Medulla oblongata (tissue), 1 donor: ENCODE data around the gene BMPR1A.
A peak's percentile ranks its signal among the peaks of the same experiment; 100 is the strongest.

Source experiments
- DNase-seq: peaks from one replicate; pipeline ENCODE4 v3.0.0-alpha.2; 2015; ENCODE audit errors: extremely low spot score

The BMPR1A gene

DNA sequence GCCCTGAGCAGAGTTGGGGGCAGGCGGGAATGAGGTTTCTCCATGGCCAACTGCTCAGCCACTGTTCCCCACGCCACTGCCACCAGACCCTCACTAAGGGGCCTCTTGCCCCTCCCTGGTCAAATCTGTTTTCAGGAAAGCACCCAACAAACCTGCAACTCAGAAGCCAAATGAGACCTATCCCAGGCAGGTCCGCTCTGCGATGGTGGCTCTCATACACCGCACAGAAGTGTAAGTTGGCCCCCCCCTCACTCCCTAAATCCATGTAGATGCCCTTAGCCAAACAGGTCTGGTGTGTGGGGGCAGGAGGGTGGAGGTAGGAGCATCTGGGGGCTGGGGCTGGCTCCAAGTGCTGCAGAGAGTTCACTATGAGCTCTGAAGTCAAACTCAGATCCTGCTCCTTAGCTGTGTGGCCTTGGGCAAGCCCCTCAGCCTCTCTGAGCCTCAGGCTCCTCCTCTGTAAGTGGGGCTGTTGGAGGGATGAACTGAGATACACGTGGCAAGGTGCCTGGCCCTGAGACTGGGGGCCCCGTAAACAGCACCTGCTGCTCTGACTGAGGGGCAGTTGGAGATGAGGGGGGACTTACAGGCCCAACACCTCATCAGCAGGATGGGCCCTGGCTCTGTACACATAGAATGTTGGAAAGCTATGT, 199.9 kb downstream of the BMPR1A start:
- DNase-seq: no peak

- no peak for DNase-seq
Measured at GRCh38 chr10:86956848-86957448, 200.5 kb downstream of the BMPR1A start.

DNA sequence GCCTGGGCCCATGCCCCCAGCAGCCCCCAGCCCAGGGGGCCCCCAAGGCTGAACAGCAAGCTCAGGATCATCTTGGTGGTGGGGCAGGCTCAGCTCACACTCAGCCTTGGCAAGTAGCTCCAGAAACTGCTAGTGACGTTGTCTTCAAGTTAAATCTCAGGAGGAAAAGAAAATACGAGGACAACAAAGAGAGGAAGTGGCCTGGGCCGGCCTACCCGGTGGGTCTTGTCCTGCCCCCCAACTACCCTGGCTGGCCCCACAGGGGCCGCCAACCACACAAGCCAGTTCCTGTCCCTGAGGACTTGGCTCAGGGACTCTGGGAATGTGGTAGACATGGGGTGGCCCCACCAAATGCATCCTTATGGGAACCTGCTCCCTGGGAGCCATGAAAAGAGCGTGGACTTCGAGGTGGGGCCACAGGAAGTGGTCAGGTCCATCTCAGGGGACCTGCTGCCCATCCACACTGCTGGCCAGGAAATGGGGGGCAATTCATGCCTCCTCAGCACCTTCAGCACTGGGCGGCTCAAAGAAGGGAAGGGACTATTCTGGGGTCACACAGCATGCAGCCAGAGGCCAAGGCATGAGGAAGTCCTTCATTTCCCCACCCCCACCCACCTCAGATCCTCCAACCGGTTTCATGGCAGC, 201.2 kb downstream of the BMPR1A start, which contains the start of gene MMRN2:
Gene MMRN2, minus strand, starts transcription at position 145 of the 645 bp plus-strand sequence. Its CDS starts 74 bp downstream, at position 71.
- DNase-seq: no peak

DNA sequence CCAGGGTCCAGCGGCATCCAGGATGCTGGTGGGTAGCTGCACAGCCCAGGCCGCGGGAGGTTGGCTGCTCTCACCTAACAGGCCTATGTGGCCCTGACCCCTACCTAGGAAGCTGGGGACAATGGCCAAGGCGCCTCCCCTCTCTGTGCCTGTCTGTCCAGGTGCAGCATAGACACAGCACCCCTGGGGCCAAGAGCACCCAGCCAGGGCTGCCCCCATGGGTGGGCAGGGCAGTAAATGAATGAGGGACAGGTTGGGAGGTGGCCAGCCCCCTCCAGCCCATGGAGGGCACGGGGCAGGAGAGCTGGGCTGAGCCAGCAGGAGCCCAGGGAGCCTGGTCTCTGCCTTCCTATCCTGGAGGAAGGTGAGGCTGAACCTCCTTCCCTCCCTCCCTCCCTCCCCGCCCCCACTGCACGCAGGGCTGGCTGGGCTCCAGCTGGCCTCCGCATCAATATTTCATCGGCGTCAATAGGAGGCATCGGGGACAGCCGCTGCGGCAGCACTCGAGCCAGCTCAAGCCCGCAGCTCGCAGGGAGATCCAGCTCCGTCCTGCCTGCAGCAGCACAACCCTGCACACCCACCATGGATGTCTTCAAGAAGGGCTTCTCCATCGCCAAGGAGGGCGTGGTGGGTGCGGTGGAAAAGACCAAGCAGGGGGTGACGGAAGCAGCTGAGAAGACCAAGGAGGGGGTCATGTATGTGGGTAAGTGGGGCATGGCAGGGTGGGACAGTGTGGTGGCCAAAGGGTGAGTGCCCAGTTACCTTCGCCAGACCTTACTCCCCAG, 201.9 kb downstream of the BMPR1A start, which contains the start of gene SNCG:
Gene SNCG, plus strand, starts transcription at position 484 of the 785 bp plus-strand sequence. Its CDS starts 99 bp downstream, at position 583.
- DNase-seq: no peak

DNA sequence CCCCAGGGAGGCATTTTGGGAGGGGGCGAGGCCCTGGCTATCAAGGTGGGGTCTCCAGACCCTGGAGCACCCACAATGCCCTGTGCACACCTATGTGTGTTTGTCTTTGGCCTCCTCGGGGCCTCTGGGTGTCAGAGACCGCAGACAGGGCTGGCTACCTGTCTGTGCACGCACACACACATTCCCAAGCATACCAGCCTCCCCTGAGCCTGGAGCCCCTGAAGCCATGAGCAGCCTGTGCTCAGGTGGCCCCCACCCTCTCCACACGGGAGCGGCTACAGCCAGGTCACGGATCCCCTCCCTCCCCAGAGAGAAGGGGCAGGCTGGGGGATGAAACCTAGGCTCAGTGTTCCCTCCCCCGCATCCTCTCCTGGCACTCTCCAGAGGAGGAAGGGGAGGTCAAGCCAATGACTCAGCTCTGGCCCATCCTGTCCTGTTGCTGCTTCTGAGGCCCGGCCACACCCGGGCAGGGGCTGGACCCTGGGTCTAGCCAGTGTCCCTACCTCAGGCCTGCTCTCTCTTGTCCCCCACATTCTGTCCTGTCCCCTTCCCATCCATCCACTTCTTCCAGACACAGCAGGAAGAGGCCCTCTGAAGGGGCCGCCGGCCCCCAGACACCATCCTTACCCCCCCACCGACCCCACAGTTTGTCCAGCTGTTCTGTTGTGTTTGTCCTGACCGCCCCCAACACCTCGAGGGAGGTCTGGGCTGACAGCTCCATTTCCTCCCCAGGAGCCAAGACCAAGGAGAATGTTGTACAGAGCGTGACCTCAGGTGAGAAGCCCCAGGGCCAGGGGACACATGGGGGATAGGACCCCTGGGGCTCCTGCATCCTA, 202.7 kb downstream of the BMPR1A start:
- DNase-seq: no peak

DNA sequence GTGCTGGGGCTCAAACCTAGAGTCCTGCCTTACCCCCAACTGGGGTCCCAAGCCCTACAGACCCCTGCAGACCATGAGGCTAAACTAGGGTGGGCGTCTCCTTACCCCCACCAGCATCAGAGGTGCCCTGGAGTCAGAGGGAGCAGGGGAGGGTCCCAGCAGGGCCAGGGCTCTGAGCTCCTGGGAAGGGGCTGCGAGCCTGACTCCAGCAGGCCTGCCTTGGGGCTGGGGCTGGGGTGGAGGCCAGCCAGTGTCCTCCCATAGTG, 203.3 kb downstream of the BMPR1A start:
- DNase-seq: no peak

GRCh38 chr10:86960003-86960862, 203.8 kb downstream of the BMPR1A start:
- DNase-seq: peak; percentile 43

- DNase-seq: no peak
Measured at GRCh38 chr10:86960863-86961434, 204.5 kb downstream of the BMPR1A start.

GRCh38 chr10:86961481-86962091, 205.2 kb downstream of the BMPR1A start:
- no peak for DNase-seq

- no peak for DNase-seq
Measured at GRCh38 chr10:86962136-86962980, 205.9 kb downstream of the BMPR1A start.

GRCh38 chr10:86962981-86963310, 206.5 kb downstream of the BMPR1A start:
- DNase-seq: no peak

DNA sequence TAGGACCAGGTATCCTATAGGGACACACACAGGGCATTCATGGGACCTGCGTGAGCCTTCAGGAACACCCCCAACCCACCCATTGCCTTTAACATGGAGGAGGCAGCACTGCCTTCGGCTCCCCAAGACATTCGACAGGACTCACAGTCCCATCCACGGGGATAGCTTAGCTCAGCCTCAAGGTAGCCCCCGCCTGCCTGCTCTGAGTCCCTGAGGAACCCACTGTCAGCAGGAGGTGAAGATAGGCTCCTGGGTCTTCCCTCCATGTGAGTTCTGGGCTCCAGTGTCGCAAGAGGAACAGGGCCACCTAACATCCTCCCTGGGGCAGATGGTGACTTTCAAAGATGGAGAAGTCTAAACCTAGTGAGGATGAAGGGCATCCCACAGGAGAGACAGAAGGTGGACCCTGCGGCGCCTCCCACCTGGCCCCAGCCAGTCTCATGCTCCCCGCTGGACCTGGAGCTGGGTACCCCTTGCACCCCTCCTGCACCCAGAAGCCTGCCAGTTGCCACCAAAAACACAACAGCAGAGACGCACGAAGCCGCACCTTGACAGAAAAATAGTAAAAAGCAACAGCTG, 207.0 kb downstream of the BMPR1A start:
- DNase-seq: no peak

DNA sequence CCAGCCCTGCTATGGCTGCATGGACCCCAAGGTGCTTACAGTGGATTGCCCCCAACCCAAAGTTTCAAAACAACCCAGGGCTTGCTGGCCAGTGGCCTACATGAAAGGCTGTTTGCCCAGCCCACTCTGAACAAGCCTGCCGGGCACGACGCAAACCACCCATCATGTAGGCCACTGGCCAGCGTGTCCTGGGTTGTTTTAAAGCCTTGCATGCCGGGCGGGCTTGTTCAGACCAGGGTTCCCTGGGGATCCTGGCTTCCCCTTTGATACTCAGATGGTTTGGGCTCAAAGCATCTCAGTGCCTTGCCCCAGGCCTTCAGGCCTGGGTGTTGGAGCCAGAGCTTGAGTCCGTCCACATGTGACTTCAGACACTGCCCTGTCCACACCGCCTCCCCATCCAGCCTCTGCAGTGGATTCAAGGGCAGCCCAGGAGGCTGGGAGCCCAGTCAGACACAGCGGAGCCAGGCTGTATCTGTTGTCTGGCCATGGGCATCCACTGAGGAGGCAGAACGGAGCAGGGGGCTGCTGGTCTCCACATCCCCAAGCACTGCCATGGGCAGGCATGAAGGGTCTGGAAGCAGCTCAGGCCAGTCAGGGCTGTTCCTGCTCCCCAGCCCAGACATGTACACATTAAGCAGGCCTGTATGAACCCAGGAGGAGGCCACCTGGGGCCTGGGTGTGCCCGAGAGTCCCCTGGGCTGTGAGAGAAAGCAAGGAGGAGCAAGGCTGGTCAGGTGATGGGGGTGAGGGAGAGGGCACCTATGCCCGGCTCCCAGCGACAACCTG, 207.8 kb downstream of the BMPR1A start:
- no peak for DNase-seq

DNA sequence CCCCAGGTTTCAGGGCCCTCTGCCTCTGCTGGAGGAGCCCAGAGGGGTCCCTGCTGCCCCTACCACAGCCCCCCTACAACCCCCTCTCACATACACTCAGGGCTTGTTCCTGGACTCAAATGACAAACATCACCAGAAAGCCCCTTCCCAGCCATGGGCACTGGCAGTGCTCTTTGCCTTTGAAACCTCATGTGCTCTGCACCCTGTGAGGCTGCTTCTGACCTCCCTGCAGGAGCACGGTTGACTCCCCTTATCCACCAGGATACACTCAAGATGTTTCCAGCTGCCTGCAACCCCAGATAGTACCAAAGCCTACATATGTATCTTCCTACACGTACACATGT, 208.4 kb downstream of the BMPR1A start:
- DNase-seq: no peak

DNA sequence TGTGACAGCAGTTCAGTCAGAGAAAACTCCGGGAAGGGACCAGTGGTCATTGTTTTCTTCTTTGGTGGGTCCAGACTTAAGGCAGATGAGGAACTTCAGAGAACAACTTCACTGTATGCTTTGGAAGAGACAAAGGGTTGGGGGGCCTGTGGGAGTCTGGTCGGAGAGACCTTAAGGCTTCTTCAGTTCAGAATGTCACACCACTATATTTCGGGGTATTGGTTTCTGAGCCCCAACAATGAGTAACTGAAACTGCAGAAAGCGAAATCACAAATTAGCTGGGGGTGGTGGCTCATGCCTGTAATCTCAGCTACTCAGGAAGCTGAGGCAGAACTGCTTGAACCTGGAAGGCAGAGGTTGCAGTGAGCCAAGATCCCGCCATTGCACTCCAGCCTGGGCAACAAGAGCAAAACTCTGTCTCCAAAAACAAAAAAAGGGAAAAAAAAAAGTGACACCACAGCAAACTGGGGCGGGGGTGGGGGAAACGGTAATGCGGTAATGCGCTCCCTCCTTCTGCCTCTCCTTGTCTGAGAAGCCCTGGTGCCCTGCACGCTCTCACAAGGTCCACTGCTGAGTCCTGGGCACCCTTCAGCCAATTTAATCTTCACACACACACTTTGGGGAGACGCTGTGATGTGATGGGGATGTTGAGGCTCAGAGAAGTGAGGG, 209.7 kb downstream of the BMPR1A start:
- no peak for DNase-seq

DNA sequence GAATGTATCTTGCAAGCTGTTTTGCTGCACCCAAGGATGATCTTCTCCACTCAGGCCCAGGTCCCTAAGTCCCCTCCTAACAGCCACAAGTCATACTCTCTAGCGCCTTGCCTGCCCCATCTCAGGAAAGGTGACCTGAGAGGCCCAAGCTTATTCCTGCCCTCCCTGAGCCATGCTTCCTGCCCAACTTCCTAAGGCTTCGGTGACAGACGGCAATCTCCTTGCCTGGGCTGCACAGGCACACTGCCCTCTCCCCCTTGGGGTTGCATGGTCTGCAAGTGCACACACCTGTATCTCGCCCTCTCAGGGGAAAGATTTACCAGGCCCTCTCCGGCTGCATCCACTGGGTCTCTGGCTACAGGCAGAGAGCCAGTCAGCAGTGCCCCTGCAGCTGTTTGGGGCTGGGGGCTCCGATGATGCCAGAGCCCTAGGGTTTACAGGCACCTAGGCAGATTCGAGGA, 211.1 kb downstream of the BMPR1A start:
- DNase-seq: no peak

GRCh38 chr10:86968271-86968993, 212.0 kb downstream of the BMPR1A start, which contains the start of gene ADIRF:
ADIRF (plus strand) TSS chr10:86968482; CDS start chr10:86968545, 63 bp downstream.
- no peak for DNase-seq
